ENCODE data around the gene GTF3C6.
"Not testable (repeated sequence)": the region's sequence is repeated elsewhere in the genome, so short reads cannot be mapped to it uniquely, and the experiment has no call there.

Gene GTF3C6

GRCh38 chr6:110950440-110950839 lies 8.1 kb upstream of the GTF3C6 start:
- no peaks in the 10 kb centered on the region for H3K27me3 ChIP-seq (ENCODE audit: control insufficient read depth, insufficient read depth, low read length)
- H3K4me3 ChIP-seq (ENCODE audit: low read length): no peak overlapping the region
- no peaks in the 10 kb centered on the region for H3K36me3 ChIP-seq (ENCODE audit: control insufficient read depth, insufficient read depth, low read length)
- H3K27ac ChIP-seq (ENCODE audit: low read length): no peak overlapping the region
- H3K4me1 ChIP-seq (ENCODE audit: control insufficient read depth, insufficient read depth, low read length): no peaks in the 10 kb centered on the region
- DNase-seq (ENCODE audit: low read depth, low spot score): no peak
- no peaks in the 10 kb centered on the region for H3K9me3 ChIP-seq (ENCODE audit: control insufficient read depth, insufficient read depth, low read length)

GRCh38 chr6:110951008-110951407 lies 7.5 kb upstream of the GTF3C6 start:
- Histone ChIP-seq H3K27ac (ENCODE audit: low read length) (no peak overlapping the region), H3K27me3 (ENCODE audit: control insufficient read depth, insufficient read depth, low read length) (no peaks in the 10 kb centered on the region), H3K36me3 (ENCODE audit: control insufficient read depth, insufficient read depth, low read length) (no peaks in the 10 kb centered on the region), H3K9me3 (ENCODE audit: control insufficient read depth, insufficient read depth, low read length) (no peaks in the 10 kb centered on the region), H3K4me1 (ENCODE audit: control insufficient read depth, insufficient read depth, low read length) (no peaks in the 10 kb centered on the region), H3K4me3 (ENCODE audit: low read length) (no peak overlapping the region)
- DNase-seq (ENCODE audit: low read depth, low spot score): no peak
- no CpG with 5 or more reads among the region's 1 CpG for WGBS (ENCODE audit: insufficient coverage, insufficient read length)

GRCh38 chr6:110951986-110952794 lies 6.3 kb upstream of the GTF3C6 start:
- Histone ChIP-seq H3K9me3 (ENCODE audit: control insufficient read depth, insufficient read depth, low read length) (no peaks in the 10 kb centered on the region), H3K36me3 (ENCODE audit: control insufficient read depth, insufficient read depth, low read length) (no peaks in the 10 kb centered on the region), H3K4me3 (ENCODE audit: low read length) (no peak overlapping the region), H3K27ac (ENCODE audit: low read length) (no peak overlapping the region), H3K4me1 (ENCODE audit: control insufficient read depth, insufficient read depth, low read length) (no peaks in the 10 kb centered on the region), H3K27me3 (ENCODE audit: control insufficient read depth, insufficient read depth, low read length) (no peaks in the 10 kb centered on the region)
- whole genome bisulfite sequencing (ENCODE audit: insufficient coverage, insufficient read length): no CpG with 5 or more reads among the region's 8 CpGs
- no peak for DNase-seq (ENCODE audit: low read depth, low spot score)

GRCh38 chr6:110953633-110954303 lies 4.7 kb upstream of the GTF3C6 start:
- H3K36me3 ChIP-seq (ENCODE audit: control insufficient read depth, insufficient read depth, low read length): no peaks in the 10 kb centered on the region
- H3K4me3 ChIP-seq (ENCODE audit: low read length): no peak overlapping the region
- DNase-seq (ENCODE audit: low read depth, low spot score): no peak
- no peaks in the 10 kb centered on the region for H3K4me1 ChIP-seq (ENCODE audit: control insufficient read depth, insufficient read depth, low read length)
- H3K9me3 ChIP-seq (ENCODE audit: control insufficient read depth, insufficient read depth, low read length): no peaks in the 10 kb centered on the region
- H3K27ac ChIP-seq (ENCODE audit: low read length): no peak overlapping the region
- H3K27me3 ChIP-seq (ENCODE audit: control insufficient read depth, insufficient read depth, low read length): no peaks in the 10 kb centered on the region
- WGBS (ENCODE audit: insufficient coverage, insufficient read length): no CpG with 5 or more reads among the region's 6 CpGs

GRCh38 chr6:110960014-110960390 lies 1.5 kb downstream of the GTF3C6 start:
- peaks cover 2% of the 10 kb centered on the region; the same call in 1 of the 2 replicates for H3K36me3 ChIP-seq (ENCODE audit: control insufficient read depth, insufficient read depth, low read length)
- no peaks in the 10 kb centered on the region for H3K27me3 ChIP-seq (ENCODE audit: control insufficient read depth, insufficient read depth, low read length)
- no peak for DNase-seq (ENCODE audit: low read depth, low spot score)
- no peak overlapping the region for H3K4me3 ChIP-seq (ENCODE audit: low read length)
- no peak overlapping the region for H3K27ac ChIP-seq (ENCODE audit: low read length)
- no peaks in the 10 kb centered on the region for H3K9me3 ChIP-seq (ENCODE audit: control insufficient read depth, insufficient read depth, low read length)
- H3K4me1 ChIP-seq (ENCODE audit: control insufficient read depth, insufficient read depth, low read length): no peaks in the 10 kb centered on the region

- H3K27ac ChIP-seq (ENCODE audit: low read length); H3K4me1 ChIP-seq (ENCODE audit: control insufficient read depth, insufficient read depth, low read length); DNase-seq (ENCODE audit: low read depth, low spot score); H3K27me3 ChIP-seq (ENCODE audit: control insufficient read depth, insufficient read depth, low read length); H3K9me3 ChIP-seq (ENCODE audit: control insufficient read depth, insufficient read depth, low read length); H3K36me3 ChIP-seq (ENCODE audit: control insufficient read depth, insufficient read depth, low read length); H3K4me3 ChIP-seq (ENCODE audit: low read length): not testable (repeated sequence)
- WGBS (ENCODE audit: insufficient coverage, insufficient read length): no CpG with 5 or more reads among the region's 20 CpGs
Observed at GRCh38 chr6:110962636-110963035, 4.1 kb downstream of the GTF3C6 start.

- H3K4me3 ChIP-seq (ENCODE audit: low read length): no peak overlapping the region
- no peak for DNase-seq (ENCODE audit: low read depth, low spot score)
- H3K4me1 ChIP-seq (ENCODE audit: control insufficient read depth, insufficient read depth, low read length): no peaks in the 10 kb centered on the region
- H3K27ac ChIP-seq (ENCODE audit: low read length): no peak overlapping the region
- H3K36me3 ChIP-seq (ENCODE audit: control insufficient read depth, insufficient read depth, low read length): peaks cover 5% of the 10 kb centered on the region; the same call in 1 of the 2 replicates
- H3K27me3 ChIP-seq (ENCODE audit: control insufficient read depth, insufficient read depth, low read length): no peaks in the 10 kb centered on the region
- no peaks in the 10 kb centered on the region for H3K9me3 ChIP-seq (ENCODE audit: control insufficient read depth, insufficient read depth, low read length)
- no CpG with 5 or more reads among the region's 3 CpGs for WGBS (ENCODE audit: insufficient coverage, insufficient read length)
Observed at GRCh38 chr6:110965629-110966229, 7.2 kb downstream of the GTF3C6 start.

- H3K4me1 ChIP-seq (ENCODE audit: control insufficient read depth, insufficient read depth, low read length); H3K9me3 ChIP-seq (ENCODE audit: control insufficient read depth, insufficient read depth, low read length); H3K36me3 ChIP-seq (ENCODE audit: control insufficient read depth, insufficient read depth, low read length); H3K4me3 ChIP-seq (ENCODE audit: low read length); H3K27me3 ChIP-seq (ENCODE audit: control insufficient read depth, insufficient read depth, low read length); H3K27ac ChIP-seq (ENCODE audit: low read length); DNase-seq (ENCODE audit: low read depth, low spot score): not testable (repeated sequence)
- WGBS (ENCODE audit: insufficient coverage, insufficient read length): no CpG with 5 or more reads among the region's 2 CpGs
Observed at GRCh38 chr6:110968661-110969060, 10.2 kb downstream of the GTF3C6 start.

- WGBS (ENCODE audit: insufficient coverage, insufficient read length): no CpG with 5 or more reads among the region's 2 CpGs
- no peak for DNase-seq (ENCODE audit: low read depth, low spot score)
- H3K27me3 ChIP-seq (ENCODE audit: control insufficient read depth, insufficient read depth, low read length): no peaks in the 10 kb centered on the region
- H3K4me3 ChIP-seq (ENCODE audit: low read length): no peak overlapping the region
- no peaks in the 10 kb centered on the region for H3K4me1 ChIP-seq (ENCODE audit: control insufficient read depth, insufficient read depth, low read length)
- H3K9me3 ChIP-seq (ENCODE audit: control insufficient read depth, insufficient read depth, low read length): no peaks in the 10 kb centered on the region
- no peaks in the 10 kb centered on the region for H3K36me3 ChIP-seq (ENCODE audit: control insufficient read depth, insufficient read depth, low read length)
- no peak overlapping the region for H3K27ac ChIP-seq (ENCODE audit: low read length)
Observed at GRCh38 chr6:110971468-110971867, 13.0 kb downstream of the GTF3C6 start.

- no peak overlapping the region for H3K27ac ChIP-seq (ENCODE audit: low read length)
- no peaks in the 10 kb centered on the region for H3K4me1 ChIP-seq (ENCODE audit: control insufficient read depth, insufficient read depth, low read length)
- no peaks in the 10 kb centered on the region for H3K36me3 ChIP-seq (ENCODE audit: control insufficient read depth, insufficient read depth, low read length)
- no CpG with 5 or more reads among the region's 1 CpG for WGBS (ENCODE audit: insufficient coverage, insufficient read length)
- H3K4me3 ChIP-seq (ENCODE audit: low read length): no peak overlapping the region
- no peaks in the 10 kb centered on the region for H3K27me3 ChIP-seq (ENCODE audit: control insufficient read depth, insufficient read depth, low read length)
- no peak for DNase-seq (ENCODE audit: low read depth, low spot score)
- no peaks in the 10 kb centered on the region for H3K9me3 ChIP-seq (ENCODE audit: control insufficient read depth, insufficient read depth, low read length)
Observed at GRCh38 chr6:110976575-110976974, 18.1 kb downstream of the GTF3C6 start.

Measured in iPS DF 6.9 (cell line).